HepG2 (cell line): ENCODE measurements around the gene IGF2BP3. TPM values are rescaled to one million over a fixed set of nuclear protein-coding genes. Genes with fewer than 3 reads are reported as not detected.
A peak's percentile ranks its signal among the peaks of the same experiment; 100 is the strongest.

ENCODE experiments used
- ARID4A ChIP-seq: sonication (generic); formaldehyde crosslinking; IDR thresholded peaks from 2 replicates; pipeline ENCODE4 v1.5.0; 2020; ENCODE audit warnings: mild to moderate bottlenecking, missing genetic modification reagents, borderline replicate concordance
- ATF2 ChIP-seq: sonication (generic); formaldehyde crosslinking; IDR thresholded peaks from 2 replicates; pipeline ENCODE4 v1.4.0; 2020; ENCODE audit warnings: missing genetic modification reagents
- CBFB ChIP-seq: sonication (generic); formaldehyde crosslinking; IDR thresholded peaks from 2 replicates; pipeline ENCODE4 v1.4.0; 2020; ENCODE audit warnings: missing genetic modification reagents
- EEA1 ChIP-seq: sonication (generic); formaldehyde crosslinking; IDR thresholded peaks from 2 replicates; pipeline ENCODE4 v1.5.1; 2020; ENCODE audit warnings: mild to moderate bottlenecking, missing genetic modification reagents, borderline replicate concordance
- FOSL1 ChIP-seq: sonication (generic); formaldehyde crosslinking; IDR thresholded peaks from 2 replicates; pipeline ENCODE4 v1.9.0; 2021; ENCODE audit warnings: missing genetic modification reagents, borderline replicate concordance
- FOXP1 ChIP-seq, 2 experiments: fragments of 450-650 bp in 1 of 2; IDR thresholded peaks; 2 replicates each; pipeline ENCODE4 v1.6.1; 2017 to 2018; ENCODE audit warnings: antibody characterized with exemption in 1 of 2
- KMT2B ChIP-seq: IDR thresholded peaks from 2 replicates; pipeline ENCODE4 v1.6.1; 2016; ENCODE audit warnings: missing genetic modification reagents, missing compliant biosample characterization
- MXI1 ChIP-seq: IDR thresholded peaks from 3 replicates; pipeline ENCODE4 v1.6.1; 2012; ENCODE audit warnings: low read depth, low read length, inconsistent platforms, borderline replicate concordance
- NBN ChIP-seq: fragments of 450-650 bp; conservative IDR thresholded peaks from 2 replicates; pipeline ENCODE4 v1.6.1; 2017
- SALL1 ChIP-seq: sonication (generic); formaldehyde crosslinking; IDR thresholded peaks from 2 replicates; pipeline ENCODE4 v1.8.0; 2022; ENCODE audit warnings: mild to moderate bottlenecking, missing genetic modification reagents
- SIX1 ChIP-seq: sonication (generic); formaldehyde crosslinking; IDR thresholded peaks from 2 replicates; pipeline ENCODE4 v1.4.0; 2020; ENCODE audit warnings: missing genetic modification reagents, borderline replicate concordance
- SOX5 ChIP-seq: IDR thresholded peaks from 2 replicates; pipeline ENCODE4 v1.6.1; 2016; ENCODE audit warnings: borderline replicate concordance
- TBX2 ChIP-seq: sonication (generic); formaldehyde crosslinking; IDR thresholded peaks from 2 replicates; pipeline ENCODE4 v1.5.0; 2020; ENCODE audit warnings: missing genetic modification reagents, mild to moderate bottlenecking, borderline replicate concordance
- ZNF577 ChIP-seq: sonication (generic); formaldehyde crosslinking; IDR thresholded peaks from 2 replicates; pipeline ENCODE4 v1.4.0; 2020; ENCODE audit warnings: mild to moderate bottlenecking, low read depth, missing genetic modification reagents, borderline replicate concordance
- ZNF615 ChIP-seq: sonication (generic); formaldehyde crosslinking; IDR thresholded peaks from 2 replicates; pipeline ENCODE4 v1.5.0; 2020; ENCODE audit warnings: mild to moderate bottlenecking, missing genetic modification reagents, borderline replicate concordance
- polyA plus RNA-seq, 8 experiments: library from polyadenylated mRNA; depleted of rRNA in 3 of 8; stranded (reverse) in 7 of 8; unstranded in 1 of 8; fragments of >200 nt; fragmentation: Illumina TruSeq in 4 of 8; extraction: Trizol in 4 of 8; gene quantifications; 2 replicates each; pipeline versions ENCODE4 v1.2.1 to v1.2.3, GENCODE V29; 2011 to 2016; ENCODE audit warnings: low read depth in 4 of 8, missing spikeins in 1 of 8, mixed read lengths in 1 of 8; ENCODE audit not compliant: insufficient read depth in 1 of 8
- total RNA-seq, 5 experiments: library from RNA; depleted of rRNA; stranded (reverse); fragments of >200 nt; fragmentation: Illumina TruSeq; extraction: Trizol; gene quantifications; 2 replicates each; pipeline ENCODE4 v1.2.3, GENCODE V29; 2016; ENCODE audit warnings: low read depth in 1 of 5
- TF ChIP-seq, protein P1 (sequence below): sonication (generic); formaldehyde crosslinking; IDR thresholded peaks from 2 replicates; pipeline ENCODE4 v1.5.0; 2020; ENCODE audit warnings: mild to moderate bottlenecking, missing genetic modification reagents
- TF ChIP-seq, protein P2 (sequence below): sonication (generic); formaldehyde crosslinking; IDR thresholded peaks from 2 replicates; pipeline ENCODE4 v1.4.0; 2020; ENCODE audit warnings: missing genetic modification reagents
- TF ChIP-seq, protein P3 (sequence below): IDR thresholded peaks from 2 replicates; pipeline ENCODE4 v1.6.1; 2016; ENCODE audit warnings: mild to moderate bottlenecking

IGF2BP3 gene
- total and polyA plus RNA-seq, 2 of the 13 experiments (the other 11 are each of a cell fraction or from before 2014, with no cell fraction given): 37.7 to 39.5 TPM

GRCh38 chr7:23334482-23335056 is 135.7 kb downstream of the IGF2BP3 start (continued):
- TF ChIP-seq, protein P1, sequence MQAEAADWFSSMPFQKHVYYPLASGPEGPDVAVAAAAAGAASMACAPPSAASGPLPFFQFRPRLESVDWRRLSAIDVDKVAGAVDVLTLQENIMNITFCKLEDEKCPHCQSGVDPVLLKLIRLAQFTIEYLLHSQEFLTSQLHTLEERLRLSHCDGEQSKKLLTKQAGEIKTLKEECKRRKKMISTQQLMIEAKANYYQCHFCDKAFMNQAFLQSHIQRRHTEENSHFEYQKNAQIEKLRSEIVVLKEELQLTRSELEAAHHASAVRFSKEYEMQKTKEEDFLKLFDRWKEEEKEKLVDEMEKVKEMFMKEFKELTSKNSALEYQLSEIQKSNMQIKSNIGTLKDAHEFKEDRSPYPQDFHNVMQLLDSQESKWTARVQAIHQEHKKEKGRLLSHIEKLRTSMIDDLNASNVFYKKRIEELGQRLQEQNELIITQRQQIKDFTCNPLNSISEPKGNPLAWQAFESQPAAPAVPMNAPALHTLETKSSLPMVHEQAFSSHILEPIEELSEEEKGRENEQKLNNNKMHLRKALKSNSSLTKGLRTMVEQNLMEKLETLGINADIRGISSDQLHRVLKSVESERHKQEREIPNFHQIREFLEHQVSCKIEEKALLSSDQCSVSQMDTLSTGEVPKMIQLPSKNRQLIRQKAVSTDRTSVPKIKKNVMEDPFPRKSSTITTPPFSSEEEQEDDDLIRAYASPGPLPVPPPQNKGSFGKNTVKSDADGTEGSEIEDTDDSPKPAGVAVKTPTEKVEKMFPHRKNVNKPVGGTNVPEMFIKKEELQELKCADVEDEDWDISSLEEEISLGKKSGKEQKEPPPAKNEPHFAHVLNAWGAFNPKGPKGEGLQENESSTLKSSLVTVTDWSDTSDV (CRISPR knock-in tag): no peak
- TF ChIP-seq ZNF615 (CRISPR knock-in tag) (no peak), EEA1 (CRISPR knock-in tag) (no peak), MXI1 (no peak), NBN (no peak), FOSL1 (peak; percentile 68; the same call in 1 of the 2 replicates), FOXP1 (IDR thresholded peaks at IDR 0.05) (no peak), FOXP1 (CRISPR knock-in tag; IDR thresholded peaks at IDR 0.05) (peak; percentile 94), ARID4A (peak; percentile 39; the same call in 1 of the 2 replicates), ATF2 (CRISPR knock-in tag) (peak; percentile 91), ZNF577 (CRISPR knock-in tag) (no peak), SIX1 (CRISPR knock-in tag) (peak; percentile 77; the same call in 1 of the 2 replicates), KMT2B (CRISPR knock-in tag) (no peak), TBX2 (CRISPR knock-in tag) (peak; percentile 56), SOX5 (CRISPR knock-in tag) (peak; percentile 93), SALL1 (CRISPR knock-in tag) (peak; percentile 70; the same call in 1 of the 2 replicates), CBFB (peak; percentile 81)
- TF ChIP-seq, protein P2, sequence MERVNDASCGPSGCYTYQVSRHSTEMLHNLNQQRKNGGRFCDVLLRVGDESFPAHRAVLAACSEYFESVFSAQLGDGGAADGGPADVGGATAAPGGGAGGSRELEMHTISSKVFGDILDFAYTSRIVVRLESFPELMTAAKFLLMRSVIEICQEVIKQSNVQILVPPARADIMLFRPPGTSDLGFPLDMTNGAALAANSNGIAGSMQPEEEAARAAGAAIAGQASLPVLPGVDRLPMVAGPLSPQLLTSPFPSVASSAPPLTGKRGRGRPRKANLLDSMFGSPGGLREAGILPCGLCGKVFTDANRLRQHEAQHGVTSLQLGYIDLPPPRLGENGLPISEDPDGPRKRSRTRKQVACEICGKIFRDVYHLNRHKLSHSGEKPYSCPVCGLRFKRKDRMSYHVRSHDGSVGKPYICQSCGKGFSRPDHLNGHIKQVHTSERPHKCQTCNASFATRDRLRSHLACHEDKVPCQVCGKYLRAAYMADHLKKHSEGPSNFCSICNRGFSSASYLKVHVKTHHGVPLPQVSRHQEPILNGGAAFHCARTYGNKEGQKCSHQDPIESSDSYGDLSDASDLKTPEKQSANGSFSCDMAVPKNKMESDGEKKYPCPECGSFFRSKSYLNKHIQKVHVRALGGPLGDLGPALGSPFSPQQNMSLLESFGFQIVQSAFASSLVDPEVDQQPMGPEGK (CRISPR knock-in tag): peak; percentile 85
- TF ChIP-seq, protein P3, sequence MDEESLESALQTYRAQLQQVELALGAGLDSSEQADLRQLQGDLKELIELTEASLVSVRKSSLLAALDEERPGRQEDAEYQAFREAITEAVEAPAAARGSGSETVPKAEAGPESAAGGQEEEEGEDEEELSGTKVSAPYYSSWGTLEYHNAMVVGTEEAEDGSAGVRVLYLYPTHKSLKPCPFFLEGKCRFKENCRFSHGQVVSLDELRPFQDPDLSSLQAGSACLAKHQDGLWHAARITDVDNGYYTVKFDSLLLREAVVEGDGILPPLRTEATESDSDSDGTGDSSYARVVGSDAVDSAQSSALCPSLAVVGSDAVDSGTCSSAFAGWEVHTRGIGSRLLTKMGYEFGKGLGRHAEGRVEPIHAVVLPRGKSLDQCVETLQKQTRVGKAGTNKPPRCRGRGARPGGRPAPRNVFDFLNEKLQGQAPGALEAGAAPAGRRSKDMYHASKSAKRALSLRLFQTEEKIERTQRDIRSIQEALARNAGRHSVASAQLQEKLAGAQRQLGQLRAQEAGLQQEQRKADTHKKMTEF (CRISPR knock-in tag): peak; percentile 88
